ENCODE results near the gene ATOSB. TPM values are rescaled to one million over a fixed set of nuclear protein-coding genes. Genes with fewer than 3 reads are reported as not detected.

The ATOSB gene
- total and polyA plus RNA-seq, 8 donors = 2.5 to 7.8 (median 4.2) TPM

DNA sequence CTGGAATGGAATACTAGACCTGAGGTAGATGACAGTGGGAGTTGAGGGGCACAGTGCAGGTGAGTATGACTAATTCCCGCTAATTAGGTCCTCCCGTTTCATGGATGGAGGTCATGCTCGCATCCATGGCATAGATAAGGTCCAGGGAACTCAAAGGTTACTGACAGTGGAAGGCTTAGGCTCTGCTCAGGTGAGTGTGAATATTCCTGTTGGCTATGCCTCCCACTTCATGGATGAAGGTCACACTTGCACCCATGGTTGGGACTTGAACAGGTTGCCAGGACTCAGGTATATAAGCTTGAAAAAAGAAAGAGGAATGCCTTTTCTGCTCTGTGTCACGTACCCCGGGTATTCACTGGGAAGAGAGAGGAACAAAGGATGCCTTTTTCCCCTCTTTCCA lies 26.4 kb upstream of the ATOSB start:
- peaks cover 0 to 5% (median 0%) of the 10 kb centered on the region in 4 donors for H3K9me3 ChIP-seq
- H3K4me3 ChIP-seq = no peak overlapping the region
- TF ChIP-seq, protein P1, sequence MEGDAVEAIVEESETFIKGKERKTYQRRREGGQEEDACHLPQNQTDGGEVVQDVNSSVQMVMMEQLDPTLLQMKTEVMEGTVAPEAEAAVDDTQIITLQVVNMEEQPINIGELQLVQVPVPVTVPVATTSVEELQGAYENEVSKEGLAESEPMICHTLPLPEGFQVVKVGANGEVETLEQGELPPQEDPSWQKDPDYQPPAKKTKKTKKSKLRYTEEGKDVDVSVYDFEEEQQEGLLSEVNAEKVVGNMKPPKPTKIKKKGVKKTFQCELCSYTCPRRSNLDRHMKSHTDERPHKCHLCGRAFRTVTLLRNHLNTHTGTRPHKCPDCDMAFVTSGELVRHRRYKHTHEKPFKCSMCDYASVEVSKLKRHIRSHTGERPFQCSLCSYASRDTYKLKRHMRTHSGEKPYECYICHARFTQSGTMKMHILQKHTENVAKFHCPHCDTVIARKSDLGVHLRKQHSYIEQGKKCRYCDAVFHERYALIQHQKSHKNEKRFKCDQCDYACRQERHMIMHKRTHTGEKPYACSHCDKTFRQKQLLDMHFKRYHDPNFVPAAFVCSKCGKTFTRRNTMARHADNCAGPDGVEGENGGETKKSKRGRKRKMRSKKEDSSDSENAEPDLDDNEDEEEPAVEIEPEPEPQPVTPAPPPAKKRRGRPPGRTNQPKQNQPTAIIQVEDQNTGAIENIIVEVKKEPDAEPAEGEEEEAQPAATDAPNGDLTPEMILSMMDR (IDR thresholded peaks at IDR 0.05) = no peak
- H3K36me3 ChIP-seq = no peaks in the 10 kb centered on the region
- H3K27ac ChIP-seq = no peak overlapping the region
- DNase-seq = no peak
- H3K27me3 ChIP-seq = no peaks in the 10 kb centered on the region
- 87 to 96% methylated on average over 5 of the region's 5 CpGs for WGBS, 2 donors
- intact Hi-C loops (cut with DNase I) = no loop called here
- no peak for ATAC-seq
- H3K4me1 ChIP-seq = no peaks in the 10 kb centered on the region
- FAIRE-seq = no peak

DNA sequence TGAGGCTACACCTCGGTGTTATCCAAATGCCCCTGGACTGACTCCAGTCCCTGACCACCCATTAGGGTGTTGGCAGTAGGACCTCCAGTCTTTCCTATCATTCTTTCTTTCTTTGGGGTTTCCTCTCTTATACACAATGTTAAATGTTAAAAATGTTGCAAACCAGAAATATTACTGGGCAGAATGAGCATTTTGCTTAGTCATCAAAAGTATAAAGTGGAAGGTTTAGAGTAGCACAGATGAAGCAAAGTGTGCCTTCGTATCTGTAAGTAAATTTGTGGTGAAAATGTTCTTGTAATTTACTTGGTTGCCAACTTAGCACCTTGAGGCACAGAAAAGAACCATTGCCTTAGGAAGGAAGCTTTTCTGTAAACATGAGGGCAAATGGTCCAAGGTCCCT lies 24.4 kb upstream of the ATOSB start:
- no peaks in the 10 kb centered on the region for H3K36me3 ChIP-seq
- DNase-seq (no peak), FAIRE-seq (no peak), ATAC-seq (no peak)
- no peak overlapping the region for H3K27ac ChIP-seq
- intact Hi-C loops (cut with DNase I) = no loop called here
- peaks cover 0 to 5% (median 0%) of the 10 kb centered on the region in 4 donors for H3K9me3 ChIP-seq
- WGBS, 2 donors = 82 to 89% methylated on average over 2 of the region's 2 CpGs
- H3K4me3 ChIP-seq = no peak overlapping the region
- no peaks in the 10 kb centered on the region for H3K27me3 ChIP-seq
- H3K4me1 ChIP-seq = no peaks in the 10 kb centered on the region
- TF ChIP-seq, protein P1 (IDR thresholded peaks at IDR 0.05) = no peak

GRCh38 chr9:35136866-35137265 lies 21.2 kb upstream of the ATOSB start:
- Histone ChIP-seq H3K27me3 (no peaks in the 10 kb centered on the region), H3K27ac (no peak overlapping the region), H3K4me3 (no peak overlapping the region), H3K36me3 (no peaks in the 10 kb centered on the region), H3K4me1 (peaks cover 0 to 3% (median 0%) of the 10 kb centered on the region in 3 donors), H3K9me3 (no peaks in the 10 kb centered on the region)
- TF ChIP-seq, protein P1 (IDR thresholded peaks at IDR 0.05) = no peak
- no peak for ATAC-seq
- 83 to 86% methylated on average over 8 of the region's 8 CpGs for WGBS, 2 donors
- DNase-seq = no peak
- FAIRE-seq = no peak
- intact Hi-C loops (cut with DNase I) = loop anchor here in 1 of 3 donors (10.0 kb wide), 1 partner anchor 128 kb away; no protein-coding TSS in a partner anchor

DNA sequence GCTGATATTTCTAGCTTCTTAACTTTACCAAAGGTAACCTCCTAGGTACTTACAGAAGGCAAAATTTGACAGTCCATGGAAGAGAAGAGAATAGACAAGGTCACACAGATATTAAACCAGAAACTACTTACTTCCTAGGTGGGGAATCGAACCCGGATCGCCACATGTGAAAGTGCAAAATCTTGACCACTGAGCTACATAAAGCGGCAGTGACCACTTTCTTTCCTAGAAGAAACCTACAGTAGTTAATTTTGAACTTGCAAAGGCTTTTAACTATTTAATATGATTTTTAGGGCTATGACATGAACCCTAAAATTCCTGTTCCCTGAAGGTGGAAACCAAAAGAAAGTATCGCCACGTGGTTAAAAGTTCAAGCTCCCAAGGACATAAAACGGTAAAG lies 20.3 kb upstream of the ATOSB start:
- 83 to 86% methylated on average over 7 of the region's 7 CpGs for WGBS, 2 donors
- Histone ChIP-seq H3K9me3 (no peaks in the 10 kb centered on the region), H3K36me3 (no peaks in the 10 kb centered on the region), H3K4me1 (peaks cover 0 to 3% (median 0%) of the 10 kb centered on the region in 3 donors), H3K27me3 (no peaks in the 10 kb centered on the region), H3K27ac (no peak overlapping the region), H3K4me3 (no peak overlapping the region)
- intact Hi-C loops (cut with DNase I) = loop anchor here in 1 of 3 donors (10.0 kb wide), 1 partner anchor 129 kb away; no protein-coding TSS in a partner anchor
- TF ChIP-seq, protein P1 (IDR thresholded peaks at IDR 0.05) = no peak
- no peak for FAIRE-seq
- ATAC-seq = no peak
- DNase-seq = no peak

DNA sequence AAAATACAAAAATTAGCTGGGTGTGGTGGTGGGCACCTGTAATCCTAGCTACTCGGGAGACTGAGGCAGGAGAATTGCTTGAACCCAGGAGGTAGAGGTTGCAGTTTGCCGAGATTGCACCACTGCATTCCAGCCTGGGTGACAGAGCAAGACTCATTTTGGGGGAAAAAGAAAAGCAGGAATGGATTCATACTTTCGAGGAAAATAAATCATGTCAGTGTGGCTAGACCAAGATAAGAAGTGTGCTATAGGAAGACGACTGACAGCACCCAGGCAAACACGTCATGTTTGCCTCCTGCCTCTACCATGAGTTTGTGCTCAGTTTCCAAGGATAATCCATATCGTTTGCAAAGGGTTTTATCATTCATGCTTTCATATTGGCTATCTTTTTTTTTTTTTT lies 19.3 kb upstream of the ATOSB start:
- FAIRE-seq = no peak
- TF ChIP-seq, protein P1 (IDR thresholded peaks at IDR 0.05) = no peak
- intact Hi-C loops (cut with DNase I) = loop anchor here in 1 of 3 donors (10.0 kb wide), 1 partner anchor 130 kb away; no protein-coding TSS in a partner anchor
- H3K9me3 ChIP-seq = no peaks in the 10 kb centered on the region
- 83 to 86% methylated on average over 6 of the region's 6 CpGs for WGBS, 2 donors
- H3K27me3 ChIP-seq = no peaks in the 10 kb centered on the region
- H3K27ac ChIP-seq = no peak overlapping the region
- DNase-seq = no peak
- ATAC-seq = no peak
- peaks cover 0 to 3% (median 0%) of the 10 kb centered on the region in 3 donors for H3K4me1 ChIP-seq
- no peaks in the 10 kb centered on the region for H3K36me3 ChIP-seq
- H3K4me3 ChIP-seq = no peak overlapping the region
